MM.1S (cell line): ENCODE measurements around the gene BCL2L11.

Experiments used
- CTCF ChIP-seq: fragments of 300-600 bp; sonication (generic); IDR thresholded peaks from 2 replicates; pipeline ENCODE4 v1.5.1; 2016; ENCODE audit warnings: antibody characterized with exemption, low read length, mixed read lengths
- EZH2 ChIP-seq: fragments of 300-600 bp; sonication (generic); optimal IDR thresholded peaks from 2 replicates; pipeline ENCODE3; 2017; ENCODE audit warnings: low read depth, mild to moderate bottlenecking, antibody characterized with exemption, low read length, mixed read lengths

GRCh38 chr2:111200333-111200881 lies 79.7 kb downstream of the BCL2L11 start:
- TF ChIP-seq EZH2 (no peak), CTCF (no peak)
